PFSK-1 (cell line): ENCODE data around the gene COPS3.
A peak's percentile ranks its signal among the peaks of the same experiment; 100 is the strongest.

ENCODE experiments used
- FOXP2 ChIP-seq: optimal IDR thresholded peaks from 2 replicates; pipeline ENCODE3; 2011; ENCODE audit warnings: borderline replicate concordance, control low read depth, inconsistent platforms; ENCODE audit not compliant: insufficient read depth; ENCODE audit errors: extremely low read length, extremely low read depth
- POLR2AphosphoS5 ChIP-seq: IDR thresholded peaks from 2 replicates; pipeline ENCODE4 v1.6.1; 2012; ENCODE audit warnings: low read depth, mild to moderate bottlenecking, control low read depth, low read length, moderate library complexity
- REST ChIP-seq, 2 experiments: IDR thresholded peaks; 2 replicates each; pipeline versions ENCODE4 v1.6.1 to v1.8.0; 2011 to 2012; ENCODE audit warnings: low read depth in 2 of 2, low read length in 2 of 2, control low read depth in 1 of 2, inconsistent platforms in 1 of 2, mild to moderate bottlenecking in 1 of 2, moderate library complexity in 1 of 2; ENCODE audit not compliant: insufficient read depth in 1 of 2
- SIN3A ChIP-seq: IDR thresholded peaks from 2 replicates; pipeline ENCODE4 v1.6.1; 2012; ENCODE audit warnings: mild to moderate bottlenecking, low read length, moderate library complexity, borderline replicate concordance; ENCODE audit not compliant: insufficient read depth
- TAF1 ChIP-seq: IDR thresholded peaks from 2 replicates; pipeline ENCODE4 v1.6.1; 2012; ENCODE audit warnings: low read length, control low read depth, borderline replicate concordance; ENCODE audit not compliant: insufficient read depth

GRCh38 chr17:17235212-17236174 lies 45.6 kb downstream of the COPS3 start:
- no peak for TF ChIP-seq REST (IDR thresholded peaks at IDR 0.05; ENCODE audit: insufficient read depth in 1 of 2, low read depth in 2 of 2, low read length in 2 of 2)
- no peak for TF ChIP-seq POLR2AphosphoS5
- no peak for TF ChIP-seq TAF1
- TF ChIP-seq SIN3A: 0 out of 2 replicates have a peak, but pooled peaks have one; percentile 9
- no peak for TF ChIP-seq FOXP2
